Tibial nerve (tissue), 4 donors: Measurements from ENCODE around the gene NRN1L.

Experiments used
- EP300 ChIP-seq, 2 donors: sonication (generic); formaldehyde crosslinking; IDR thresholded peaks; one replicate each; pipeline ENCODE4 v1.6.1; 2017; ENCODE audit warnings: antibody characterized with exemption in 2 of 2, mild to moderate bottlenecking in 1 of 2
- TF ChIP-seq, protein P1 (sequence below), 5 experiments: fragments of 200-600 bp in 3 of 5; fragments of 450-650 bp in 2 of 5; sonication (generic) in 3 of 5; IDR thresholded peaks; one replicate each; pipeline ENCODE4 v1.5.1; 2016 to 2019; ENCODE audit warnings: antibody characterized with exemption in 5 of 5, mild to moderate bottlenecking in 3 of 5, moderate library complexity in 2 of 5

GRCh38 chr16:67879462-67879861, 5.2 kb upstream of the NRN1L start:
- TF ChIP-seq EP300 (IDR thresholded peaks at IDR 0.05) = no peak
- TF ChIP-seq, protein P1, sequence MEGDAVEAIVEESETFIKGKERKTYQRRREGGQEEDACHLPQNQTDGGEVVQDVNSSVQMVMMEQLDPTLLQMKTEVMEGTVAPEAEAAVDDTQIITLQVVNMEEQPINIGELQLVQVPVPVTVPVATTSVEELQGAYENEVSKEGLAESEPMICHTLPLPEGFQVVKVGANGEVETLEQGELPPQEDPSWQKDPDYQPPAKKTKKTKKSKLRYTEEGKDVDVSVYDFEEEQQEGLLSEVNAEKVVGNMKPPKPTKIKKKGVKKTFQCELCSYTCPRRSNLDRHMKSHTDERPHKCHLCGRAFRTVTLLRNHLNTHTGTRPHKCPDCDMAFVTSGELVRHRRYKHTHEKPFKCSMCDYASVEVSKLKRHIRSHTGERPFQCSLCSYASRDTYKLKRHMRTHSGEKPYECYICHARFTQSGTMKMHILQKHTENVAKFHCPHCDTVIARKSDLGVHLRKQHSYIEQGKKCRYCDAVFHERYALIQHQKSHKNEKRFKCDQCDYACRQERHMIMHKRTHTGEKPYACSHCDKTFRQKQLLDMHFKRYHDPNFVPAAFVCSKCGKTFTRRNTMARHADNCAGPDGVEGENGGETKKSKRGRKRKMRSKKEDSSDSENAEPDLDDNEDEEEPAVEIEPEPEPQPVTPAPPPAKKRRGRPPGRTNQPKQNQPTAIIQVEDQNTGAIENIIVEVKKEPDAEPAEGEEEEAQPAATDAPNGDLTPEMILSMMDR (IDR thresholded peaks at IDR 0.05) = no peak
